Stimulated activated CD4-positive, alpha-beta T cell treated with anti-CD3 and anti-CD28 coated beads, Interleukin-4, amount 100 ng/mL, for 24 hours (primary cell): ENCODE data around the gene MUL1.
A peak's percentile ranks its signal among the peaks of the same experiment; 100 is the strongest.

Source experiments
- DNase-seq: peaks from one replicate; pipeline ENCODE4 v3.0.0-alpha.2; 2020

MUL1 gene

DNA sequence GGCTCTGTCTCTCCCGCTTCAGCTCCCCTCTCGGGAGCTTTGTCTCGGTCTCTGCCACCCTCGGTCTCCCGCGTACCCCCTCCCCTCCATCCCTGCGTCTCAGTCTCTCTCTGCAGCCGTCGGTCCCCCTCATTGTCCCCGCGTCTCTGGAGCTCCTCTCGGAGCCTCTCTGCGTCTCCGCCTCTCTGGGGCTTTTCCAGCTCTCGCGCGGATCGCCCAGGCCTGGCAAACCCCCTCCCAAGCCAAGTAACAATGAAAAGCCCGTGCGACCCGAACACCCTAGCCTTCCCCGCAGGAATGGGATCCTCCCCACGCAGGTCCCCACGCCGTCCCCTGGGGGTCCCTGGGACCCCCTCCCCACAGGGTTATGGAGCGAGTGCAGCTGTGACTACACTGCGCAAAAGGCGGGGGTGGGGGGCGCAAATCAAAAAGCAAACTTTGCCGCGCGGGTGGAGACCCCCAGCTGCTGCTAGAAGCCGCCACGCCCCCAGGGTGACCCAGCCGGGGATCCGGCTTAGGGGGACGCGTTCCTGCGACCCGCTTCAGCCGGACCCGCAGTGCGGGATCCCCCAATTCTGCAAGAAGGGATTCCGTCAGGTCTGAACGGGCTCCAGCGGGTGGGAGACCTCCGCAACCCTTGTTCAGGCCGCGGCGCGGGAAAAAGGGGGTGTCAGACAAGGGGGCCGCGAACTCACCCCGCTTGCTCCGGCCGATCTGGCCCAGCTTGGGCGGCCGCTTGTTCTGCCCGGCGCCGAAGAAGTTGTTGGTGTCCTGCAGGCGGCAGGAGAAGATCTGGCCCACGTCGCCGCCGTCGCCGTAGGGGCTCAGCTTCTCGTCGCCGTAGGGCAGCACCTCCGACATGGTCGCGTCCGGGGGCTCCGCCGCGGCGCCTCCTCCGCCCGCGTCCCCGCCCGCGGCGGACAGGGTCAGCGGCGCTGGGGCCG, 23.2 kb downstream of the MUL1 start:
- DNase-seq = no peak

DNA sequence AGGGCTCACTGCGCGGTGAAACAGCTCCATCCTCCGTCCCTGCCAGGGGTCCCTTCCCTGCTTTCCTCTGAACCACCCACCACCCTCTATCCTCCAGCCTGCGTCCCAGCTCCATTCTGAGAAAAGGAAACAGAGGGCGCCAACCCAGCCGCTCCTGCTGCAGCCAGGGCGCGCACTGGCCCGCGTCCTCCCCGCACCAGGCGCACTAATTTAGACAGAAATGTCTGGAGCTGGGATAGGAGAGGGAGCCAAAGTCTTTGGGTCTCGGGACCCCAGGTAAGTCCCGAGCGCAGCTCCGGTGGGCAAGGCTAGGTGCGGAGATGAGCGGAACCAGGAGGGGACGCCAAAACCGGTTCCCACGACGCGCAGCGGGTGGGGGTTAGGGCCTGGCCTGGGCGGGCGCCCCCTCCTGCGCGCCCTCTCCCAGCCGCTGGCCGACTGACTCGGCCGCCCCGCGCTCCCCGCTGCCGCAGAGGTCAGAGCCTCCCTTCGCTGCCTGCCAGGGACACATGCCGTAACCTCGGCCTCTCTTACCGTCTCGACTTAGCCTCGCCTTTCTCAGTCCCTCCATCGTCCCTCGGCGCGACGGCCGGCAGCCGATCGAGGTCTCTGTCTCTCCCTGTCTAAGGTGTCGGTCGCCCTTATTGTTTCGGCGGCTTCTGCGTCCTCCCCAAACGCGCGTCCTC, 24.0 kb downstream of the MUL1 start:
- DNase-seq = no peak

DNA sequence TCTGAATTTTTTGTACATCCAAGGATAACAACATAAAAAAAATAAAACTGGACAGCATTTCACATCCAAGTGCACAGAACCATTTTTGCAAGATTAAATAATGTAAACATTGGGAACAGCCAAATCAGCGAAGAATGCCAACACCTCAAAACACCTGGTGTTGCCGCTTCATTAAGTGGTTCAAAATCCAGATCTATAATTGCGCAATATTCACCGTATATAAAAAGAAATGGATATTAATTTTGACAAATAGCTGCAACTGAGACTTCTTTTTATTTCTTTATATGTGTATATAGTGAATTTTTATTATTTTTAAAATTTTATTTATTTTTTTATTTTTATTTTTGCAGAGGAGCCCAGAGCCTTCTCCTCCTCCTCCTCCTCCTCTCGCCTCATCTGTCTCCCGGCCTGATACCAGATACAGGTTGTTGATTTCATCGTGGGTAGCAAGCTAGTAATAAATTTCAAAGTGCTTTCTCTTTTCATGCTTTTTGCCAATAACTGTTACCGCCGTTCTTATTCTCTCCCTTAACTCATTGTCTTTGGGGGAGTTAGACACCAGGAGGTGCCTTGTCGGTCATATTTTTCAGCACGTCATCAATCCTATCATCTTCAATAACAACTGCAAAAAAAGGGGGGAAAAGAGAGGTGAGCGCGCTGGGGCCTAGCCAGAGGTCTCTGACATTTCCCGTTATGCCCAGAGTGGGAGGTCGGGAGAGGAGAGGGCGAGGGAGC, 24.7 kb downstream of the MUL1 start:
- no peak for DNase-seq

DNA sequence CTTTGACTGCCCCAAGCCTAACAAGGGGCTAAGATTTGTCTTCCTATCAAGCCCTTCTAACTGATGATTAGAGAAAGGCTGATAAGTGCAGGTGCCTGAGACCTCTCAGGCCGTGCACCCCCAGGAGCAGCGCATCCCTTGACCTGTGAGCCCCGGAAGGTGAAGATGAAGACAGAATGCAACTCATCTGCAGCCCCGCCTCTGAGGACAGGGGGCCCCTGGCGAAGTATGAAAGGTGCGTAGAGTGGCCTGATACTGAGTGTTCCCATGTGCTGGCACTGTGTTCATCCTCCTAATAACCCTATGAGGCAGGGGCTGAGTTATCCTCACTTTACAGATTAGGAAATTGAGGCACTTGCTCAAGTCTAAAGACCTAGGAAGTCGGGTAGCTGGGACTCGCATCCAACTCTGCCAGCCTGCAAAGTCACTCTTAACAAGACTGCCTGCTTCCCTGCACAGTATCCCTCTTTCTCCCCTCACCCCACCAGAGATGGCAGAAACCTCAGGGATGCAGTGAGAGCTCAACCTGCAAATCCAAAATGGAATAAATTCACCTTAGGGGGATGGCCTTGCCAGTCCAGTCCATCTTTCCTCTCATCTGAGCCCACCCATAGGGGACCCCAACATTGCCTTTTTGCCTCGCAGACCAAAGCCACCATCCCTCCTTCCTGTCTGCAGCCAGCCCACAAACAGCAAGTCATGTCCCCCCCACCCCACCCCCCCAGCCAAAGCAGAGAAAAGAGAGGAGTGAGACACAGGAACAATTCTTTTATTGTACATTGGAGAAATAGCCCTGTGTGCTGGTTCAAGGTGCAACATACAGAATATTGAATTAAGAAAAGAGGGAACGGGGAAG, 26.1 kb downstream of the MUL1 start:
- no peak for DNase-seq

DNA sequence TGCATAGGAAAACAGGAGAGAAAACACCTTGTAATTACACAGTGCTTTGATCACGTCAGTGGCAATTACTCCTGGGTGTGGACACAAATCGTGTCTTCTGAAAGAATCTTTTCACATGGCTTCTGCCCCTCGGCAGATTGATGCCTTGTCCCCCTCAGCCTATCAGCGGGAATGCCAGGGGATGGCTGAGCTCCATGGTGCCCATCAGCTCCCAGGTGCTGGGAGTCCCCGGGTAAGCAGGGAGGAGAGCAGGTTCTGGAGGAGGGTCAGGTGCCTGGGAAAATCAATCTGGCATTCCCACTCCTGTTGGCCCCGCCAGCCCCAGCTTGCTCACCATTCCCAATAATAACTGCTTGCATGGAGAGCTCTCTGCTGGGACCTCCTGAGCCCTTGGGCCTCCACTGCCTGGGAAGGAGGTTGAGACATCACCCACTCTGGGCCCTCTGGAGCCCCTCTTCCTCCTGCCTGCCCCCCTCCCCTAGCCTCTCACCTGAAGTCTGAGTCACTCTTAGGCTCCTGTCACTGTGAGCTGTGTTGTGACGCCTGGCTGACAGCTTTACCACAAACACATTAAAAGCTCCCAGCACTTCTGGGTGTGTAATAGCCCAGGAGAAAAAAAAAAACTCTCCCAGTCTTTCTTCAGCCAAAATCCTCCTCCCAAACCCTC, 26.9 kb downstream of the MUL1 start:
- DNase-seq = no peak

DNA sequence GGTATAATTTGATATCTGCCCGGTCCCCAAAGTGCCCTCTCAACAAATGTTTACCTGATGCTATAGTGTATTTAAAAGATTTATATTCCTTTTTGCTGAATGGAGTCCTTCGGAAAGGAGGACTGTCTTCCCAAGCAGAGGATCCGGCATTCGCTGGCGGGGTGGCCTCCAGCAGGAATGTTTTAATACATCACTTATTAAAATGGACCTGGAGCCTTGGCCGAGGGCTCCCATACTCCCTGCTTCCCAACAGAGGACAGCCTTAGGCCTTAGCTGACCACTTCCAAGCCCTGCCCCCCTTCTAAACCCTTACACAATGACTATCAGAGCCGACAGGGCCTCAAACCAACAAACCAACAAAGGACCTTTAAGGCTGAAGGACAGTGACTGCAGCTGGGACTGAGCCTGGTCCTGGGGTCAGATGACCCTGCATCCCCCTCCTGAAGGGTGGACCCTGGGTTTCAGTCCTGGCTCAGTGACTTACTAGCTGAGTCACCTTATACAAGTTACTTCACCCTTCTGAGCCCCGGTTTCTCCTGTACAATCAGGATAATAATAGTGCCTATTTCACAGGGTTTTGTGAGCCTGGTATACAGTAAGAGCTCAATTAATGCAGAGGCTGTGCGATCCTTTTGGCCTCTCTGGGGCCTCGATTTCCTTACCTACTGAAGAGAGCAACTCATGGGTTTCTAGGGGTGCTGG, 27.6 kb downstream of the MUL1 start:
- no peak for DNase-seq

DNA sequence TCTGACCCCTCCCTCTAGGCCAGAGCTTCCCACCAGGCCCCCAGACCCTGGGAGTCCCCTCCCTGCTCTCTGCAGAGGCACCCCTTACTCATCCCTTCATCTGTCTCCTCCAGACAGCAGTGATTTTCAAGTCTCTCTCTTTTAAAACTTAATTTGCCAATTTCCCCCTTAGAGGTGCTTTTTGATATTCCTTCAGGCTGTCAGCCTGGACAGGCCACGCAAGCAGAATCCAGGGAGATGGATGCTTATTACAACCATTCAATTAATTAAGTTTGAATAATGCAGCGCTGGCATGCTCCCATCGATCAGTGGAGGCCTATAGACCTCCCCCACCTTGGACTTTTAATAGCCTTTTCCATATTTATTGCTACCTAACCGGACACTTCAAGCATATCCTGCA, 28.1 kb downstream of the MUL1 start:
- DNase-seq = no peak

DNA sequence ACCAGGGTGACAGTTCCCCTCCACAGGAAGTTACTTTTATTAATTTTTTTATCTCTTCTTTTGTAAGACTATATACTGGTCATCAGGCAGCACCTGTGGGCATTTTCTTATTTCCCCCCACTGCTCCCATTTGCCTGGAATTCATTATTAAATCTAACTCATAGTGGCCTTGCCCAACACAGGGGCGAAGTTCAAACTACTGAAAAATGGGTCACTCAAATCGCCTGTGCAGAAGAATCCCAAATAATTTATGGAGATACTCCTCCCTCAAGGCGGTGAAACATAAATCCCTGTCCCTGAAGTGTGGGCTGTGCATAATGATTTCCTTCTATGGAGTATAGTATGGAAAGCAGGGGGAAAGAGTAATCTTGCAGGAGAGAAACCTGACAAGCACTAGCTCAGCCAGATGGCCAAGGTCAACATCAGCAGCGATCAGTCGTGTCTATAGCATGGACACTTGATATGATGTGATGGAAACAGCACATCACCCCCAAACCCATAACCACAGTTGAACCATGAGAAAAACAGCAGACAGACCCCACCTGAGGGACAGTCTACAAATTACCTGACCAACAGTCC, 29.8 kb downstream of the MUL1 start:
- no peak for DNase-seq

DNA sequence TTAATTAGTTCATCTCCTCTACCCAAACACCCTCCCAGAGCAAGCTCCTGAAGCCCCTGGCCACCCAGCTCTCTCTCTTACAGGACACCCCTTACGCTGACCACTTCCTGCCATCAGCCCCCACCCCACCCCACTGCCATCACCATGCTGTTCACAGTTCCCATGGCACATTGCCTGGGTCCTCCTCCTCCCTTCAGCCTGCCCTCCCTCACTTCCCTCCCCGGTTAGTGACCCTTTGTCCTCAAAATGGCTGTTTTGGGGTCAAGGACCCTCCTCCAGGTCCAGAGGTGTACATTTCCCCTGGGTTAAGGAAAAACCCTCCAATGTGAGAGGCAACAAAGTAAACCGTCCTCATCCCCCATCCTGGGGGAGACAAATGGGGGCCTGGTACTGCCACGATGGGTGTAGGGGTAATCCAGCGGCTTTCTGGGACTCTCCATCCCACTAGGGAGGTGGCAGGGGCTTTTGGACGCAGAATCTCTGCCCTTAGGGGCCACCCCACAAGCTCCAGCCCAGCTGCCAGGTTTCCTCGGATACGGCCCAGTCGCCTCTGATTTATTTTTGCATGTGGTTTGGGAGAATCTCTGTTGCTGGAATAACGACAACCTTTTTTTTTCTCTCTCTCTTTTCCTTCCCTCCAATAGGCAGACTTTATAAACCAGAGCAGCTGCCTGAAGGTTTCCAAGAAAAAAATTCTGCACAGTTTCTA, 30.4 kb downstream of the MUL1 start:
- DNase-seq = no peak

DNA sequence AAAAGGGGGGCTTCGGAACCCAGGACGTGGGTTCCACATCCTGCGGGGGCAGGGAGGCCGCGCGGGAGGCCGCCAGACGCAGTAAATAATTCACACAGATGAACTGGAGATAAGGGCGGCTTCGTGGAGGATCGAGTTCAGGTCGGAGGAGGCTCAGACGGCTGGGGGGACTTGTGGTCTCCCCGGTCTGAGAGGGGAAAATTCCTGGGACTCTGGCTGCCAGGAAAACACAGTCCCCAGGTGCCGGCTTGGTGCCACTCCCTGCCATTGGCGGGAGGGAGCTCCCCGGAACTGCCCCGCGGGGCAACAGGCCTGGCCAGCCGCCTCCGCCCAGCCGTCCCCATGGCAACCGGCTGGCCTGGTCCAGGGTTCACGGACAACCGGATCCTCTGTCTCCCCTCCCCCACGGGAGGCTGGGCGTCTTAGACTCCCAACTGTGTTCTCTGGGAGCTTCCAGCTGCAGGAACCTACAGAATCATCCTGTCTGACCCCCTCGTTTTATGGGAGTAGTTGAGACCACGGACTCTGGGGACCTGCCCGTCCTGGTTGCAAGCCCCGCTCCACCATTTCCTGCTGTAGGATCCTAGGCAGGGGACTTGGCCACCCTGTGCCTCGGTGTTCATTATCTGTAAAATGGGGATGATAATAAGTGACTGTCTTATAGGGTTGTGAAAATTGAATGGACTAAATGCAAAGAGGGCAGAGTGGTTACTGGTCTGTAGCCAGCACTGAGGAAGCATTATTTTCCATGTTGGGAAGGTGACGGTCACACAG, 31.5 kb downstream of the MUL1 start:
- no peak for DNase-seq

DNA sequence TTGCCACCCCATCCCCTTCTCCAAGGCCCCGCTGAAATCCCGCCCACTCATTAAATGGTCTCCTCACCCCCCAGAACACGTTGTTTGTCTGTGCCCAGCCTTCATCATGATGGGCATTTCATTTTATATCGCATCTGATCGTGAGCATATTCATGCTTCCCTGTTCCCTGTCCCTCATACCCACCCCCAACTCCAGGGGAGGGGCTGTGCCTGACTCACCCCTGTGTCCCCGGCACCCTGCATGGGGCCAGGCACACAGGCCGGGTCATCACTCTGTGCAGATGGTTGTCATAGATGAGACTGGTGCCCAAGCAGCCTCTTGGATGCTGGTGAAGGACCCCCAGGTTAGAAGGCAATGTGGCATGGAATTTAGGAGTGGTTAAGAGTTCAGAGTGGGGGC, 33.0 kb downstream of the MUL1 start:
- no peak for DNase-seq

DNA sequence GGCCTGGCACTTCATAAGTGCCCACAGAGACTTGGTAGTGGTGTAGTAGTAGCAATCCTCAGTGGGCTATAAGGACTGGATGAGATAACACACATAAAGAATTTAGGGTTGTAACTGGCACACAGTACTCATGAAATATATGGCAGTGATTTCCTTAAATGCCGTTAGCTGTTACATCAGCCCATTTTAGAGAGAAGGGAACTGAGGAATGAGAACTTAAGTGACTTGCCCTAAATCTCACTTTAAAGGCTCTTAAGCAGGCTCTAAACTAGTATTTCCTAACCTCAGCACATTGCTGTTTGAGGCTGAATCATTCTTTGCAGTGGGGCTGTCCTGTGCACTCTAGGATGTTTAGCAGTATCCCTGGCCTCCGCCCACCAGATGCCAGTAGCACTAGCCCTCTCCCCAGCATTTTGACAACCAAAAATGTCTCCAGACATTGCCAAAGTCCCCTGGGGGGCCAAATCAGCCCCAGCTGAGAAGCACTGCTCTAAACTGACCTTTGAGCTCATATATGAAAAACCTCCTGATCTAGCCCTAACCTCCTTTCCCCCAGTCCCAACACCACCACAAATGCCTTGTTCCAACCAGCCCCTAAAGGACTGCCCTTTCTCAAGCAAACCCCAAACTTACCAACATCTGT, 33.5 kb downstream of the MUL1 start:
- DNase-seq = no peak

DNA sequence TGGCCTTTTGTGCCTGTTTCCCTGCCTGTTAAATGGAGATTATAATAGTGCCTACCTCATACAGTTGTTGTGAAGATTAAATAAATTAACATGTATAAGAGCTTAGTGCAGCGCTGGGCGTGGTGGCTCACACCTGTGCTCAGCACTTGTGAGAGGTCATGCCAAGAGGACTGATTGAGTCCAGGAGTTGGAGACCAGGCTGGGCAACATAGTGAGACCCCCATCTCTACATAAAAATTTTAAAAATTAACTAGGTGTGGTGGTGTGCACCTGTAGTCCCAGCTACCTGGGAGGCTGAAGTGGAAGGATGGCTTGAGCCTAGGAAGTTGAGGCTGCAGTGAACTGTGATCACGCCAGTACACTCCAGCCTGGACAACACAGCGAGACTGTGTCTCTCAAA, 34.1 kb downstream of the MUL1 start:
- DNase-seq = no peak

DNA sequence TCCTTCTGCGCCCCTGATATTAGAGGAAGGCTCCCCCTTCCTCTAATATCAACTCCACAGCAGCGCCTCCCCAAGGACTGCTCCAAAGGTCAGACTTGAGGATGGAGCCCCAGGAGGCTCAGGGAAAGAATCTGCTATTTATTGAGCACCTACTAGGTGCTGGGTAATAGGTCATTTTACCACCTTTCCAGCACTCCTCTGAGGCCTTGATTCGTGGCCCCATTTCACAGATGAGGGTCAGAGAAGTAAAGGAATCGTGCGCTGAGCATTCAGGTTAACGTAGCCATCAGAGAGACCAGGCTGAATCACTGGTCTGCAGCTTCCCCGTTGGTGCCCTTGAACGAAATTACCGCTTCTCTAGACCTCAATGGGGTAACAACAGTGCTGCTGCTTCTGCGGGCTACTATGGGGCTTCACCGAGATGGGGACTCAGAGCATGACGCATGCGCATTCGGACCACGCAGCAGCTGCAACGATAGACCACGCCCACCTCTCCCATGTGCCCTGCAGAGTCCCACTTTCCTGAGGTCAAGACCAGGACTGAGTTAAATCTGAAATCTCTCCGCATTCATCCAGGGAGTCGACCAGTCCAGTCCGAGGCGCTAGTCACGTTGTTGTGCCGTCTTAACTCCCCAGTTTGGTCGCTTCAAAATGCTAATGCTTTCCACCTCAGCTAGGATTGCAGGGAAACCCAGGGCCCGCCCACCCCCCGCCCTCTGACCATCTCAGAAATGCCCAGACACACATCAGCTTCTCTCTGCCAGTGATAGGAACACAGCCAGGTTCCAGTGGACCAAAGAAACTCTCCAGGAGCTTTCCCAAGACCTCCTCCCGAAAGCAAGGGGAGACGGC, 34.9 kb downstream of the MUL1 start:
- peak; percentile 27 for DNase-seq

DNA sequence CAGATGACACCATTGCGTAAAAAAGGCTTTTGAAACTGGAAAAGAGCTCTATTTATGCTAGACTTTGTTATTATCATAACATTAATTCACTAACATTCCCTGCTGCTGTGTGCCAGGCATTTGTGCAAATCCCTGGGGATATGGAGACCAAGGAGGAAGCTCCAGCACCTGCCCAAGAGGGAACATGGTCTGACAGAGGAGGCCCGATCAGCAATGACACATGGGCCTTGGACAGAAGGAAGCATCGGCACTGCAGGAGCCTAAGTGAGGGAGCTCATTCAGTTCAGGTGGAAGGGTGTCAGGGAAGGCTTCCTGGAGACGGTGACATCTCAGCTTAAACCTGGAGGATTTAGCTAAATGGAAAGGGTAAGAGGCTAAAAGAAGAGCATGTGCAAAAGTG, 35.8 kb downstream of the MUL1 start:
- DNase-seq = no peak

DNA sequence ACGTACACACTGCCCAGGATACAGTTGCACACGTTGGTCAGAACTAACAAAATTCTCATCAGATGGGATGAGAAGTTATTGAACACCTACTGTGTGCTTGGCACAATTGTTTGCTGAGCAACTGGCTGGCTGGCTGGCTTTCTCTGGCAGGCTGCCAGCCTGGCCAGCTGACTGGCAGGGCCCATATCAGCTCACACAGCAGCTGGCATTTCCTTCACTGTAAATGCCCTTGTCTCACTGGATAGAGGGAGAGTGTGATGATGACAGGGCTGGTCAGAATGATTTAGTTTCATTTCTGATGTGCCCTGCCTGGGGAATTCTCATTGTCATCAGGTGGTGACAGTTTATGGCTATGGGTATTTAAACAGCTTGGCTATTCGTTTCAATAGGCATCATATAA, 37.8 kb downstream of the MUL1 start:
- no peak for DNase-seq

DNA sequence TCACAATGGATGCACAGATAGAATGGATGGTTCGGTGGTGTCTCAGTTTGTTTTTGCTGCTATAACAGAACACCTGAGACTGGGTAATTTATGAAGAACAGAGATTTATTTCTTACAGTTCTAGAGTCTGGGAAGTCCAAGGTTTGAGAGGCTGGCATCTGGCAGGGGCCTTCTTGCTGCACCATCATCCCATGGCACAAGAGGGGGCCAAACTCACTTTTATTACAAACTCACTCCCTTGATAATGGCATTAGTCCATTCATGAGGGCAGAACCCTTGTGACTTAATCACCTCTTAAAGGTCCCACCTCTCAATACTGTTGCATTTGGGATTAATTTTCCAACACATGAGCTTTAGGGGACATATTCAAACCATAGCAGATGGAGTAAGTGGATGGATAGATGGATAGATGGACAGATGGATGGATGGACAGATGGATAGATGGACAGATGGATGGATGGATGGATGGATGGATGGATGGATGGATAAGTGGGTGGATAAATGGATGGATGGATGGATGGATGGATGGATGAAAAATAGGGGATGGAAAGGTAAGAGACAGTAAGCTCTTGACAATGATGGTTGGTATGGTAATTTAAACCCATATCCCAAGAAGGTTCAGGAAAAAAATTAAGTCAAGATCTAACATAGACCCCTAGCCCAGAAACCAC, 38.4 kb downstream of the MUL1 start:
- no peak for DNase-seq
